Brain microvascular endothelial cell (primary cell): ENCODE measurements around the gene CLCN2.

Experiments used
- DNase-seq: peaks from one replicate; pipeline ENCODE4 v3.0.0-alpha.2; 2020
- H3K27ac ChIP-seq: fragments of 250-450 bp; sonication (Bioruptor Pico); 2 replicates; pipeline ENCODE4 v1.5.1; 2020; ENCODE audit warnings: mild to moderate bottlenecking, moderate library complexity
- H3K27me3 ChIP-seq: fragments of 250-450 bp; sonication (Bioruptor Pico); replicated peaks from 2 replicates; pipeline ENCODE4 v1.5.1; 2020; ENCODE audit warnings: mild to moderate bottlenecking
- H3K36me3 ChIP-seq: fragments of 250-450 bp; sonication (Bioruptor Pico); replicated peaks from 2 replicates; pipeline ENCODE4 v1.5.1; 2020; ENCODE audit warnings: mild to moderate bottlenecking
- H3K4me3 ChIP-seq: 2 replicates; pipeline ENCODE4 v1.5.1; 2011; ENCODE audit warnings: low read depth, mild to moderate bottlenecking, control low read depth, low read length, moderate library complexity
- CTCF ChIP-seq: IDR thresholded peaks from 2 replicates; pipeline ENCODE4 v1.5.1; 2011; ENCODE audit warnings: low read depth, mild to moderate bottlenecking, moderate library complexity, low read length, control low read depth, inconsistent platforms; ENCODE audit errors: missing control alignments
- in situ Hi-C: cut with HindIII; loops from 2 replicates; pipeline ENCODE4 v1.10.0; 2017; ENCODE audit warnings: low sequenced_read_pairs, low pct_ligation_motif_present

CLCN2 gene

GRCh38 chr3:184347321-184348056 lies 13.9 kb downstream of the CLCN2 start:
- Histone ChIP-seq H3K27me3 (no peaks in the 10 kb centered on the region), H3K4me3 (no peak overlapping the region), H3K27ac (no peak overlapping the region), H3K36me3 (no peaks in the 10 kb centered on the region)
- DNase-seq, result no peak
- no peak for TF ChIP-seq CTCF
- in situ Hi-C loops, result no loop called here

GRCh38 chr3:184346480-184347190 lies 14.8 kb downstream of the CLCN2 start:
- TF ChIP-seq CTCF, result no peak
- Histone ChIP-seq H3K36me3 (no peaks in the 10 kb centered on the region), H3K27ac (no peak overlapping the region), H3K4me3 (no peak overlapping the region), H3K27me3 (no peaks in the 10 kb centered on the region)
- DNase-seq, result no peak
- in situ Hi-C loops, result no loop called here

GRCh38 chr3:184345317-184346144 lies 15.9 kb downstream of the CLCN2 start:
- H3K4me3 ChIP-seq, result no peak overlapping the region
- H3K27ac ChIP-seq, result no peak overlapping the region
- no peaks in the 10 kb centered on the region for H3K27me3 ChIP-seq
- in situ Hi-C loops, result no loop called here
- peak; percentile 78 for TF ChIP-seq CTCF
- H3K36me3 ChIP-seq, result no peaks in the 10 kb centered on the region
- DNase-seq, result peak; percentile 53

- H3K27me3 ChIP-seq, result no peaks in the 10 kb centered on the region
- H3K27ac ChIP-seq, result no peak overlapping the region
- no peak for DNase-seq
- H3K4me3 ChIP-seq, result no peak overlapping the region
- no peaks in the 10 kb centered on the region for H3K36me3 ChIP-seq
- in situ Hi-C loops, result no loop called here
- TF ChIP-seq CTCF, result no peak
These were observed 16.7 kb downstream of the CLCN2 start for GRCh38 chr3:184344579-184345316.

GRCh38 chr3:184343200-184343876 lies 18.1 kb downstream of the CLCN2 start:
- Histone ChIP-seq H3K4me3 (no peak overlapping the region), H3K36me3 (no peaks in the 10 kb centered on the region), H3K27me3 (no peaks in the 10 kb centered on the region), H3K27ac (no peak overlapping the region)
- no peak for TF ChIP-seq CTCF
- in situ Hi-C loops, result no loop called here
- no peak for DNase-seq
